H1 (cell line): Measurements from ENCODE around the gene CACNA2D1. TPM values are rescaled to one million over a fixed set of nuclear protein-coding genes. Genes with fewer than 3 reads are reported as not detected.

Experiments used
- CTCF ChIA-PET: fragments of 300-600 bp; sonication (Branson Sonifier 250); formaldehyde crosslinking; loops from one replicate; lab custom pipeline; 2021; ENCODE audit not compliant: partially characterized antibody; lab: Charles Lee
- POLR2A ChIA-PET: fragments of 300-600 bp; sonication (Branson Sonifier 250); formaldehyde crosslinking; loops from one replicate; lab custom pipeline; 2021; ENCODE audit warnings: inconsistent platforms; ENCODE audit not compliant: partially characterized antibody; lab: Charles Lee
- DNase-seq, 2 experiments: peaks; one replicate each; pipeline versions ENCODE4 v3.0.0 to v3.0.0-alpha.2; 2010 to 2022; ENCODE audit warnings: low spot score in 2 of 2, low read depth in 1 of 2, mixed read lengths in 1 of 2
- FAIRE-seq: peaks from 2 replicates; lab custom pipeline; 2011; peaks lifted over from hg19 to GRCh38; lab: Jason Lieb, UNC
- H2AFZ ChIP-seq: 2 replicates; pipeline ENCODE4 v1.8.1; 2012; ENCODE audit warnings: low read length, inconsistent platforms
- H2AK5ac ChIP-seq: 2 replicates; pipeline ENCODE4 v1.6.1; 2013; ENCODE audit warnings: low read depth, low read length
- H2BK120ac ChIP-seq: replicated peaks from 2 replicates; pipeline ENCODE3; 2013; ENCODE audit warnings: low read depth, low read length, inconsistent platforms
- H2BK12ac ChIP-seq: 2 replicates; pipeline ENCODE4 v1.6.1; 2013; ENCODE audit warnings: low read depth, low read length
- H2BK15ac ChIP-seq: 2 replicates; pipeline ENCODE4 v1.6.1; 2013; ENCODE audit warnings: low read length
- H2BK20ac ChIP-seq: 2 replicates; pipeline ENCODE4 v1.6.1; 2013; ENCODE audit warnings: low read length
- H2BK5ac ChIP-seq: 2 replicates; pipeline ENCODE4 v1.6.1; 2013; ENCODE audit warnings: low read depth, low read length
- H3K14ac ChIP-seq: 2 replicates; pipeline ENCODE4 v1.6.1; 2013; ENCODE audit warnings: inconsistent platforms; ENCODE audit not compliant: insufficient read length
- H3K18ac ChIP-seq: 2 replicates; pipeline ENCODE4 v1.6.1; 2013; ENCODE audit warnings: low read length; ENCODE audit errors: extremely low read depth
- H3K23ac ChIP-seq: 2 replicates; pipeline ENCODE4 v1.6.1; 2013; ENCODE audit warnings: inconsistent platforms; ENCODE audit not compliant: insufficient read length
- H3K23me2 ChIP-seq: 2 replicates; pipeline ENCODE4 v1.6.1; 2013; ENCODE audit warnings: low read depth, low read length
- H3K27ac ChIP-seq: 2 replicates; pipeline ENCODE4 v1.6.1; 2011; ENCODE audit warnings: low read depth, low read length, inconsistent platforms
- H3K27me3 ChIP-seq, 4 experiments: replicated peaks in 1 of 4; 1 replicate in 1 of 4; 2 replicates in 3 of 4; pipeline versions ENCODE4 v1.6.1 to v1.8.1; 2011 to 2013; ENCODE audit warnings: low read length in 3 of 4, mild to moderate bottlenecking in 3 of 4, inconsistent platforms in 2 of 4, mixed read lengths in 2 of 4, moderate library complexity in 1 of 4; ENCODE audit not compliant: control insufficient read depth in 3 of 4, insufficient read depth in 3 of 4; ENCODE audit errors: extremely low read depth in 1 of 4
- H3K36me3 ChIP-seq, 4 experiments: 2 replicates each; pipeline versions ENCODE4 v1.6.1 to v1.8.1; 2011 to 2013; ENCODE audit warnings: mild to moderate bottlenecking in 4 of 4, low read length in 3 of 4, moderate library complexity in 2 of 4, control low read depth in 1 of 4, inconsistent platforms in 1 of 4; ENCODE audit not compliant: insufficient read depth in 4 of 4, control insufficient read depth in 2 of 4
- H3K4ac ChIP-seq: replicated peaks from 2 replicates; pipeline ENCODE3; 2013; ENCODE audit warnings: low read length, low read depth, mixed read lengths, inconsistent platforms; ENCODE audit not compliant: insufficient read length
- H3K4me1 ChIP-seq, 4 experiments: replicated peaks in 1 of 4; 1 replicate in 1 of 4; 2 replicates in 3 of 4; pipeline versions ENCODE4 v1.6.1 to v1.8.1; 2011 to 2013; ENCODE audit warnings: low read length in 3 of 4, inconsistent platforms in 2 of 4, mixed read lengths in 1 of 4; ENCODE audit not compliant: insufficient read depth in 4 of 4, control insufficient read depth in 3 of 4
- H3K4me2 ChIP-seq, 2 experiments: 2 replicates each; pipeline versions ENCODE4 v1.6.1 to v1.8.1; 2011 to 2013; ENCODE audit warnings: low read depth in 2 of 2, low read length in 2 of 2, control low read depth in 1 of 2, inconsistent platforms in 1 of 2, mild to moderate bottlenecking in 1 of 2; ENCODE audit not compliant: insufficient read depth in 1 of 2
- H3K4me3 ChIP-seq, 4 experiments: fragments of 200-600, 300-600 bp in 1 of 4; sonication (generic), shearing (Covaris generic), sonication (Bioruptor Twin) in 1 of 4; 2 replicates each; pipeline versions ENCODE4 v1.5.1 to v1.8.1; 2011 to 2016; ENCODE audit warnings: low read length in 4 of 4, low read depth in 3 of 4, control low read depth in 2 of 4, inconsistent platforms in 2 of 4, mild to moderate bottlenecking in 2 of 4, mixed read lengths in 1 of 4, moderate library complexity in 1 of 4; ENCODE audit not compliant: insufficient read depth in 2 of 4; ENCODE audit errors: extremely low read depth in 1 of 4
- H3K56ac ChIP-seq: replicated peaks from 2 replicates; pipeline ENCODE3; 2013; ENCODE audit warnings: low read depth, mild to moderate bottlenecking, mixed read lengths, low read length, inconsistent platforms; ENCODE audit not compliant: insufficient read length
- H3K79me1 ChIP-seq: 2 replicates; pipeline ENCODE4 v1.6.1; 2013; ENCODE audit warnings: low read depth, low read length, control low read depth
- H3K79me2 ChIP-seq, 2 experiments: 2 replicates each; pipeline versions ENCODE4 v1.6.1 to v1.8.1; 2012 to 2013; ENCODE audit warnings: low read length in 2 of 2, mild to moderate bottlenecking in 2 of 2, inconsistent platforms in 1 of 2; ENCODE audit not compliant: insufficient read depth in 2 of 2, control insufficient read depth in 1 of 2
- H3K9ac ChIP-seq, 4 experiments: replicated peaks in 1 of 4; 1 replicate in 1 of 4; 2 replicates in 3 of 4; pipeline versions ENCODE4 v1.6.1 to v1.8.1; 2011 to 2013; ENCODE audit warnings: low read depth in 3 of 4, low read length in 3 of 4, control low read depth in 2 of 4, mild to moderate bottlenecking in 2 of 4, moderate library complexity in 2 of 4, inconsistent platforms in 1 of 4; ENCODE audit errors: extremely low read depth in 1 of 4
- H3K9me3 ChIP-seq, 2 experiments: 2 replicates each; pipeline versions ENCODE4 v1.6.1 to v1.8.1; 2012 to 2013; ENCODE audit warnings: mild to moderate bottlenecking in 2 of 2, moderate library complexity in 2 of 2, control low read depth in 1 of 2, inconsistent platforms in 1 of 2, low read depth in 1 of 2, low read length in 1 of 2, mixed read lengths in 1 of 2; ENCODE audit not compliant: insufficient read depth in 2 of 2
- H4K20me1 ChIP-seq, 2 experiments: replicated peaks in 1 of 2; 2 replicates each; pipeline versions ENCODE3 to v1.8.1; 2011 to 2013; ENCODE audit warnings: inconsistent platforms in 2 of 2, low read length in 2 of 2, mild to moderate bottlenecking in 1 of 2; ENCODE audit not compliant: insufficient read depth in 2 of 2, control insufficient read depth in 1 of 2
- H4K5ac ChIP-seq: 2 replicates; pipeline ENCODE4 v1.6.1; 2013; ENCODE audit warnings: low read length, low read depth, mixed read lengths, inconsistent platforms; ENCODE audit not compliant: insufficient read length
- H4K8ac ChIP-seq: 2 replicates; pipeline ENCODE4 v1.8.0; 2013; ENCODE audit warnings: mild to moderate bottlenecking, moderate library complexity, low read length, inconsistent platforms; ENCODE audit not compliant: insufficient read depth; ENCODE audit errors: extremely low read depth
- H4K91ac ChIP-seq: replicated peaks from 2 replicates; pipeline ENCODE3; 2013; ENCODE audit warnings: low read length, mixed read lengths, inconsistent platforms; ENCODE audit not compliant: insufficient read length
- HDAC6 ChIP-seq: IDR thresholded peaks from one replicate; pipeline ENCODE4 v1.7.1; 2012; ENCODE audit warnings: low read depth, mild to moderate bottlenecking, inconsistent platforms, low read length, moderate library complexity
- WGBS, 2 experiments: shearing (Covaris generic) in 1 of 2; methylation state at CpG; one replicate each; pipeline versions ENCODE4 v1.1.6 to v1.1.7; 2013 to 2015; ENCODE audit warnings: low lambda C conversion rate in 2 of 2, mixed read lengths in 2 of 2, inconsistent platforms in 1 of 2, low coverage in 1 of 2, missing lambda C conversion rate in 1 of 2; ENCODE audit not compliant: insufficient replicate concordance in 2 of 2, insufficient coverage in 1 of 2, insufficient read length in 1 of 2; ENCODE audit errors: extremely low coverage in 1 of 2, missing lambda C conversion rate in 1 of 2; 5-methylcytosine and 5-hydroxymethylcytosine counted together
- polyA plus RNA-seq, 7 experiments: library from polyadenylated mRNA; depleted of rRNA in 3 of 7; stranded (reverse) in 5 of 7; unstranded in 2 of 7; fragments of >200 nt in 5 of 7; fragments of 200-250 nt in 2 of 7; gene quantifications; 1 replicate in 5 of 7; 2 replicates in 1 of 7; 4 replicates in 1 of 7; pipeline versions ENCODE4 v1.2.1 to v1.2.3, GENCODE V29; 2011 to 2013; ENCODE audit warnings: missing spikeins in 2 of 7, mixed read lengths in 2 of 7
- total RNA-seq: library from RNA; stranded (reverse); fragmentation: NEBNext Ultra II Directional; extraction: Animal tissue kit (Norgen Biotek cat#: 25700); gene quantifications from 2 replicates; pipeline ENCODE4 v1.2.1, GENCODE V29; 2021

The CACNA2D1 gene
- total and polyA plus RNA-seq, 2 of the 8 experiments (the other 6 are each of a cell fraction or from before 2014, with no cell fraction given) = 4.3 to 27.3 TPM

GRCh38 chr7:82375129-82375528 is 68.4 kb downstream of the CACNA2D1 start:
- Histone ChIP-seq H3K79me2 (peaks cover 0 to 15% of the 10 kb centered on the region in 2 experiments; a peak in 2 of 4 replicates), H3K18ac (no peak overlapping the region), H3K4me3 (no peak overlapping the region), H3K56ac (no peak overlapping the region), H3K4ac (no peak overlapping the region), H2BK12ac (no peak overlapping the region), H4K91ac (no peak overlapping the region), H3K23ac (no peak overlapping the region), H3K14ac (no peak overlapping the region), H3K23me2 (no peaks in the 10 kb centered on the region), H3K4me2 (no peak overlapping the region), H2BK15ac (no peak overlapping the region), H3K27me3 (no peaks in the 10 kb centered on the region), H2BK5ac (no peak overlapping the region), H2AFZ (no peak overlapping the region), H3K36me3 (no peaks in the 10 kb centered on the region), H4K8ac (no peak overlapping the region), H2BK20ac (no peak overlapping the region), H3K9ac (no peak overlapping the region), H2BK120ac (no peak overlapping the region), H4K5ac (no peak overlapping the region), H3K79me1 (no peaks in the 10 kb centered on the region), H3K27ac (no peak overlapping the region), H4K20me1 (no peaks in the 10 kb centered on the region), H2AK5ac (no peak overlapping the region), H3K4me1 (peaks cover 3 to 8% (median 3%) of the 10 kb centered on the region in 4 experiments; a peak in 4 of 7 replicates), H3K9me3 (no peaks in the 10 kb centered on the region)
- FAIRE-seq (no peak), DNase-seq (no peak)
- ChIA-PET CTCF (interaction anchor here (0.8 kb wide), 1 partner anchor 198 kb away, joined by 3 read pairs; no protein-coding TSS in a partner anchor), POLR2A (interaction anchor here (1.0 kb wide), 1 partner anchor 69 kb away, joined by 3 read pairs; no protein-coding TSS in a partner anchor)
- WGBS, 2 experiments = 90% methylated on average over 1 of the region's 1 CpG; no CpG with 5 or more reads in 1 of the 2 experiments
- no peak for TF ChIP-seq HDAC6
